NT2/D1 (cell line): ENCODE results near the gene PLCB3.

Experiments used
- SUZ12 ChIP-seq: IDR thresholded peaks from 2 replicates; pipeline ENCODE4 v1.6.1; 2011; ENCODE audit not compliant: insufficient read length, insufficient read depth; ENCODE audit errors: extremely low read depth
- YY1 ChIP-seq: IDR thresholded peaks from 2 replicates; pipeline ENCODE4 v1.6.1; 2011; ENCODE audit not compliant: insufficient read length, insufficient read depth
- ZNF274 ChIP-seq: IDR thresholded peaks from 2 replicates; pipeline ENCODE4 v1.6.1; 2011; ENCODE audit warnings: mild to moderate bottlenecking, low read depth, low read length

DNA sequence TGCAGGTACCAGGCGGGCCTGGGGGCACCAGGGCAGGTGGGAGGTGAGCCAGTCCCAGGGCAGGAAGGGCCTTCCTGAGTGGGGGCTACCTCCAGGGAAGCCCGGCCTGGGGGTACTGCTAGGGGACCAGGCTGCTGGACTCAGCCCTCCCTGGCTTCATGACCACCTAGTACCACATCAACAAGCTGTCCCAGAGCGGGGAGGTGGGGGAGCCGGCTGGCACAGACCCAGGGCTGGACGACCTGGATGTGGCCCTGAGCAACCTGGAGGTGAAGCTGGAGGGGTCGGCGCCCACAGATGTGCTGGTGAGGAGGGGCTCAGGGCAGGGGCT lies 32.0 kb upstream of the PLCB3 start:
- no peak for TF ChIP-seq ZNF274
- no peak for TF ChIP-seq YY1
- TF ChIP-seq SUZ12, result no peak
